Activated CD4-positive, alpha-beta T cell treated with anti-CD3 and anti-CD28 coated beads for 48 hours (primary cell): Measurements from ENCODE around the gene ACIN1.

Experiments used
- DNase-seq: peaks from one replicate; pipeline ENCODE4 v3.0.0-alpha.2; 2020

The ACIN1 gene

GRCh38 chr14:23105348-23105824, 10.4 kb upstream of the ACIN1 start:
- DNase-seq = no peak

- DNase-seq = no peak
These were observed 9.8 kb upstream of the ACIN1 start, which contains the start of gene CIROP for GRCh38 chr14:23104591-23105347. Gene CIROP, minus strand, starts transcription at chr14:23104989. Its CDS starts 69 bp downstream, at chr14:23104920.

DNA sequence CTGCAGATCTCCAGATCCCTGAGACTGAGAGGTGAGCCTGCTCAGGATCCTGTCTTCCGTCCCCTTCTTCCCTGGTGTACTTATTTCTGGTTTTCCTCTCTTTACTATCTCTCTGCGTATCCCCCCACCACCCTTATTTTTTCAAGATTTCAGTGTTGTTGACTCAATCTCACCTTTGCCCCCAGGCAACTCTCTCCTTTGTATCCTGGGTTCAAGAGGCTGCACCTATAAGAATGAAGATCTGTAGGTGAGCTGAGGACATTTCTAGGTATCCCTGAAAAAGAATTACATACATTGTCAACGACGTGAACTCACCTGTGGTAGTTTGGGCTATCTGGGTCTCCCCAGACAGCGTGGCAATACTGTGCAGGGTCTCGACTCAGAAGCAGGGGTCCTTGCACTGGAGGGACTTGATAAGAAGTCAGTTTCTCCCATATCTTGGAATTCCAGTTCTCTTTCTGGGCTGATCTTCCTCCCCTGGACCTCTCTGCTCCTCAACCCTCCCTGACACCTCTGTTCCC, 9.2 kb upstream of the ACIN1 start:
- no peak for DNase-seq

DNA sequence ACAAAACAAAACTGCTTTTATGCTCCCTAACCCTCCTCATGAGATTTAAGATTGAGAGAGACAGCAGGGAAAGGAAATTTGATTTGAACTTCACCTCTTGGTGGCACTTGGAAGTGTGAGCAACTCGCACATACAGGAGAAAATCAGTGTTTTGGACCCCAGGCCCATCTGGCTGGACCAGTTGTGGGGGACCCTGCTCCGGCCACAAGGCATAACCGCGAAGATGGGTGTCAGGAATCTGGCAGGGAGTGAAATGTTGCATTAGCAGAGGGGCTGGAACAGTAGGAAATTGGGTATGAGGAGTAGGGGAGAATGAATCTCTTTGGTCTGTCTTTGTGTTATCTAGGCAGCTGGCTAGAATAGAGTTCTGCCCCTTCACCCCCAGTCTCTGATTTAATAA, 8.6 kb upstream of the ACIN1 start:
- DNase-seq = no peak

GRCh38 chr14:23102801-23103200, 7.9 kb upstream of the ACIN1 start:
- no peak for DNase-seq

- DNase-seq = no peak
These were observed 7.2 kb upstream of the ACIN1 start for GRCh38 chr14:23101986-23102625.

DNA sequence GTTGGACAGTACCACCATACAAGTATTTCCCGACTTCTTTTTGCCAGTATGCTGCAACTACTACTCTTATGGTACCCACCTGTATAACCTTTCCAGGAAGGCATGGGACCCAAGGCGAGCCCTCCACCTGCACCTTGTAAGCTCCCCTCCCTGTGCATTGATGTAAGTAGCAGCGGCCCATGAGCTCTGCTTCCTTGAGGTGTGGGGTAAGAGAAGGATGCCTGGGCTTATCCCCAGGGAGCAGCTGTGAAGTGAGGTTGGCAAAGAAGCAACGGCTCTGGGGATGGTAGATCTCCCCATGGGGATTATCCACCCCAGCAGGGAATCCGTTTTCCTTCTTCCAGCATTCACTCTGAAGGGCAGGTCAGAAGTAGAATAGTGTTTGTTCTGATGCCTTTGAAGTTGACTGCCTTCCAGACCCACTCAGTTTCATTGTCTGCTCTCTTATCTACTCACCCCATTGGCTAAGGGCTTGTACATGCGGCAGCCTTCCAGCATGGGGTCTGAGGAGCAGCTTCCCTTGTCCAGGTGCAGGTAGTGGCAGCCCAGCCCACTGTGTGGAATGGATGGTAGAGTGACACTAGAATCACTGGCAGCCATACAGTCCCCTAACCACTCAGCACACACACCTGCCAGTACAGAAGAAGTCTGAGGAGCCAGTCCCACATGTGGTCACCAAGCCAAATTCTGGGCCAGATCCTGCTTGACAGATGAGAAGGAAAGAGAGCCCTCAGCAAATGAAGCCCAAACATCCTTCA, 6.5 kb upstream of the ACIN1 start:
- DNase-seq = no peak

- no peak for DNase-seq
These were observed 4.4 kb upstream of the ACIN1 start for GRCh38 chr14:23099212-23099861.

GRCh38 chr14:23097786-23098185, 2.9 kb upstream of the ACIN1 start:
- DNase-seq = no peak

GRCh38 chr14:23095196-23096108, 516 bp upstream of the ACIN1 start, which contains the start of gene C14orf119:
Gene C14orf119, plus strand, starts transcription at chr14:23095505. Its CDS starts 2,154 bp downstream, at chr14:23097659.
- DNase-seq = peak; percentile 100

DNA sequence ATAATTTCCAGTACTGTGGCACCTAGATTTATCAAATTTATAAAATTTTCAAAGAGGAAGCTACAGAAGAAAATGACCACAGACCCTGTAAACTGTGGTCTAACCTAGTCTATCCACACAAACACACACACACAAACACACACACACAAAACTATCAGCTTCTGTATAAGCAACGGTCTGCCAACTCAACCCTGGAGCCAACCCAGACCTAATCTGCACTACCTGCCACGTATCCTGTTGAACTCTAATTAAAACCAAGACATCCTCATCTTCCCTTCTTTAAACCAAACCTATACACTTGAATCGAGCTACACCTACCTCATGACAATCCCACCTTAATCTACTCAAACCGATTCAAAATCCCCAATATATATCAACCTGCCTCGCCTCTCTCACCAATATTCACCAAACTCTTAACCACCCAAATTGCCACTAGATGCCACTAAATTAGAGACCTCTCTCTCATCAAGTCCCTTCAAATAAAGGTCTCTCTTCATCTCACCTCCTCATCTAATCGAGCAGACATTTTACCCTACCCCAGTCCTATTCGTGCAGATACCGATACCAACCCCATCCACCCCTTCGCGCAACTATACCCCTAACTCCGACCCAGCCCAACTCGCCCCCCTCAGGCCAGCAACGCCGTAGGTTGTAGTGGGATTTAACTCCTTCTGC, 808 bp downstream of the ACIN1 start:
- DNase-seq = no peak

DNA sequence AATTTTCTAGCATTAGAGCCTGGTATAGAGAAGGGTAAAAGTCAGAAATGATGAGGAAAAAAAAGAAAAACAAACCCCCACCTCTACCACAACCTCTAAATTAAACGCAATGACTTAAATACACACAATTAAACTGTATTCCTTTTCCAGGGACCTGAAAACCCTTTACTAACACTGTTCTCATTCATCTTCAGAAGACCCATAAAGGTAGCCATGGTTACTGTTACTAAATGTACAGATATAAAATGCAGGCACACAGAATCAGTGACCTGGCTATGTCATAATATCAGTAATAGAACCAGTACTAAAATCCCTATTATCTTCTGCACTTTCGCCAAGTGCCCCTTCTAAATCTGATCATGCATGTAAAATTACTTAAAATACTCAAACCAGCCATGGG, 1.4 kb downstream of the ACIN1 start:
- DNase-seq = no peak

GRCh38 chr14:23093104-23093503, 1.8 kb downstream of the ACIN1 start:
- DNase-seq = no peak

DNA sequence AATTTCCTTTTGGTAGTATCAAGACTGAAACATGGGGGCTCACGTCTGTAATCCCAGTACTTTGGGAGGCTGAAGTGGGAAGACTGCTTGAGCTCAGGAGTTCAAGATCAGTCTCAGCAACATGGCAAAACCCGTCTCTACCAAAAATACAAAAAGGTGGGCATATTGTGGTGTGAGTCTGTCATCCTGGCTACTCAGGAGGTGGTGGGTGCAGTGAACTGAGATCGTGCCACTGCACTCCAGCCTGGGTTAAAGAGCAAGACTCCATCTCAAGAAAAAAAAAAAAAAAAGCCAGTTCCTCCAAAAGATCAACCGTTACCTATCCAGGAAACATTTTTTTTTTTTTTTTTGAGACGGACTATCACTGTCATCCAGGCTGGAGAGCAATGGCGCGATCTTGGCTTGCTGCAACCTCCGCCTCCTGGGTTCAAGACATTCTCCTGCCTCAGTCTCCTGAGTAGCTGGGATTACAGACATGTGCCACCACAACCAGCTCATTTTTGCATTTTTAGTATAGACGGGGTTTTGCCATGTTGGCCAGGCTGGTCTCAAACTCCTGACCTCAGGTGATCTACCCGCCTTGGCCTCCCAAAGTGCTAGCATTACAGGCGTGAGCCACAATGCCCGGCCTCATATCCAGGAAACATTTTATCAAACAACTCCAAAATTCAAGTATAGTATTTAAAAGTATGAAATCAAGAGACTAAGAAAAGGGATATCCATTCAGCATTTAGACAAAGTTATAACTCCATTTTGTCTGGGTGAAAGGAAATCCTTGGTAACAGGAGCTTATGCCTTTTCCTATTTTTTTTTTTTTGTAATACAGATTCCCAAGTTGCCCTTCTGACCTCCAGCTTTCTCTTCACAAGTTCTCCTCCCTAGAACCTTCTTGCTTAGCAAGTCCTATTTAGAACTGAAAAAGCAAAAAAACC, 3.4 kb downstream of the ACIN1 start:
- no peak for DNase-seq

DNA sequence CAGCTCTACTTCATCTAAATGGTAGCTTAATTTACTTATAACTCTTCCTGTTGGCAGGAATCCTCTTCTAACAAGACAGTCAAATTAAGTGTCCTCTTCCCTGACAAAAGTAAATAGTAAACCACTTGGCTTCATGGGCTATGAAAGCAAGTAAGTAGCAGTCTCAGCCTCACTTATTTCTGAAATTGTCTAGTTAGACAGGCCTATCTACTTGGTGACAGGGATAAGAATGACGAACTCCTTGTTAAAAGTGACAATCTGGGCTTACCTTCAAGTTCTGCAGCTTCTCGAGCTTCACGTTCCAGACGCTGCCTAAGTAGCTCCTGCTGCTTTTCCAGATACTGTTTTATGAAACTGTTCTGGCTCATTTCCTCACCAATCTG, 4.7 kb downstream of the ACIN1 start:
- no peak for DNase-seq

GRCh38 chr14:23089498-23090253, 5.3 kb downstream of the ACIN1 start:
- DNase-seq = no peak

DNA sequence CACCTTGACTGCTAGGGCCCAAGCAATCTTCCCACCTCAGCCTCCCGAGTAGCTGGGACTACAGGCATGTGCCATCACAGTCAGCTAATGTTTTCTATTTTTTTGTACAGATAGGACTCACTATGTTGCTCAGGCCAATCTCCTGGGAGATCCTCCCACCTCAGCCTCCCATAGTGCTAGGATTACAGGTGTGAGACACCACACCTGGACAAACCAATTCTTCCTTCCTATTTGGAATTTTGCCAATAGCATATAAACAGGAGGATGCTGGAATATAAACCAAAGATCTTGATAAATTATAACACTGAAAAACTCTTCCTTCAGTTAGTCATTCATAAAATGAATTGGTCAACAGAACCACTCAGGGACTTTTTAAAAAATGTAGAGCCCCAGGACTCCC, 8.4 kb downstream of the ACIN1 start:
- no peak for DNase-seq

GRCh38 chr14:23085458-23085857, 9.5 kb downstream of the ACIN1 start:
- DNase-seq = peak; percentile 22

DNA sequence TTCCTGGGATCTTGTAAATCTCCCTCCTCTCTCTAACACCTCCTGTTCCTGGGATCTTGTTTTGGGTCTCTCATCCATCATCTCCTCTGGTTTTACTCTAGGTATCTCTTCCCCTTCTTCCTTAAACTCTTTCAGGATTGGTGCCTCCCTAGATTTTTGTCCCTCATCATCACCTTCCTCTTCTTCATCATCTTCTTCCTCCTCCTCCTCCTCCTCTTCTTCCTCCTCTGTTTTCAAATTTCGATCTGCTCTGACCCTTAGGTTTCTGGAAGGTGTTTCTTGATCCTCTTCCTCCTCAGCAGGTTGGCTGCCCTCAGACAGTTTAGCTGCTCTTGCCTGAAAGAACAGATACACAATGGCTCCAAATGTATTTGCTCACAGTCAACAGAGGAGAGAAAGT, 14.5 kb downstream of the ACIN1 start:
- no peak for DNase-seq
